Islet of Langerhans (tissue), 1 donor: ENCODE measurements around the gene C13orf46.

Source experiments
- FAIRE-seq: peaks from one replicate; lab custom pipeline; 2011; peaks lifted over from hg19 to GRCh38; lab: Jason Lieb, UNC

The C13orf46 gene

DNA sequence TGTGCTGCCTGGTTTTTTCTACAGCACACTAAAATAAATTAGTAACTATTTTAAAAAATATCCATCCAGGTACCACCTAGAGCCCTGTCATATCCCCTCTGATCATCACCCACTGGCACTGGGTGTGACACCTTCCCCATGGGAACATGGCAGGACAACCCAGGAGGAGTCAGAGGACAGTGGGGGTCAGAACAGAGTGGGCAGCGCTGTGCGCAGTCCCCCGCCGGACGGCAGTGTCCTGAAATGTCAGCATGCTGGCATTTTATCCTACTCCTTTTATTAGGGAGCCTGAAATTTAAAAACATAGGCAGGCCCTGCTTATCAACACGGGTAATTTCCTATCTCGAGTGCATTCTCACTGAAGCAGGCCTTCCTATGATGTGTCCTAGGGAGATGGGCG is 67.9 kb downstream of the C13orf46 start:
- no peak for FAIRE-seq

- FAIRE-seq = no peak
Measured at GRCh38 chr13:113905018-113905417, 68.9 kb downstream of the C13orf46 start.

GRCh38 chr13:113904411-113904810 is 69.5 kb downstream of the C13orf46 start:
- FAIRE-seq = no peak

- no peak for FAIRE-seq
Measured at GRCh38 chr13:113903912-113904311, 70.0 kb downstream of the C13orf46 start.
